GM12801 (cell line): ENCODE data around the gene OR6T1.

ENCODE experiments used
- TF ChIP-seq, protein P1 (sequence below): IDR thresholded peaks from one replicate; pipeline ENCODE4 v1.5.1; 2011; ENCODE audit warnings: control low read depth; ENCODE audit not compliant: insufficient read length; ENCODE audit errors: extremely low read depth

Gene OR6T1

DNA sequence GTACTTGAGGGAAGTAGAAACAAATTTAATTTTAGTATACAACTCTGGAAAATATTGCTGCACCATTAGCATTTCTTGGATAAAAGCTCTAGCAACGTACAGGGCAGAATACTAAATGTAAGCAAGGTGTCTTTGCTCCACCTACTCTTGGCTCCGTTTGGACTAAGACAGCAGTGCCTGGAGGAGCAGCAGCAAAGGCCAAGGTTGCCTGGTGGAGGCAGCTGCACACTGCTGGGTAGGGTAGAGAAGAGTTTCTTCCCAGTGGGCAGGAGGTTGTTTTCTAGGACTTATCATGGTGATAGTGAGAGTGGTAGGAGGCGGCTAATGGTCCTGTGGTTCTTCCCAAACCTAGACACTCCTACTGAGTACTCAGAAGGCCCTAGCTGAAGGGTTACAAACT lies 43.8 kb downstream of the OR6T1 start:
- TF ChIP-seq, protein P1, sequence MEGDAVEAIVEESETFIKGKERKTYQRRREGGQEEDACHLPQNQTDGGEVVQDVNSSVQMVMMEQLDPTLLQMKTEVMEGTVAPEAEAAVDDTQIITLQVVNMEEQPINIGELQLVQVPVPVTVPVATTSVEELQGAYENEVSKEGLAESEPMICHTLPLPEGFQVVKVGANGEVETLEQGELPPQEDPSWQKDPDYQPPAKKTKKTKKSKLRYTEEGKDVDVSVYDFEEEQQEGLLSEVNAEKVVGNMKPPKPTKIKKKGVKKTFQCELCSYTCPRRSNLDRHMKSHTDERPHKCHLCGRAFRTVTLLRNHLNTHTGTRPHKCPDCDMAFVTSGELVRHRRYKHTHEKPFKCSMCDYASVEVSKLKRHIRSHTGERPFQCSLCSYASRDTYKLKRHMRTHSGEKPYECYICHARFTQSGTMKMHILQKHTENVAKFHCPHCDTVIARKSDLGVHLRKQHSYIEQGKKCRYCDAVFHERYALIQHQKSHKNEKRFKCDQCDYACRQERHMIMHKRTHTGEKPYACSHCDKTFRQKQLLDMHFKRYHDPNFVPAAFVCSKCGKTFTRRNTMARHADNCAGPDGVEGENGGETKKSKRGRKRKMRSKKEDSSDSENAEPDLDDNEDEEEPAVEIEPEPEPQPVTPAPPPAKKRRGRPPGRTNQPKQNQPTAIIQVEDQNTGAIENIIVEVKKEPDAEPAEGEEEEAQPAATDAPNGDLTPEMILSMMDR = no peak
